HCT116 (cell line): Measurements from ENCODE around the gene MAPK4.

ENCODE experiments used
- POLR2A ChIP-seq: IDR thresholded peaks from 2 replicates; pipeline ENCODE4 v1.7.0; 2011; ENCODE audit warnings: borderline replicate concordance; ENCODE audit not compliant: insufficient read depth, insufficient read length; ENCODE audit errors: extremely low read depth
- YY1 ChIP-seq: IDR thresholded peaks from 2 replicates; pipeline ENCODE4 v1.6.1; 2011; ENCODE audit warnings: low read length, low read depth, moderate library complexity, mild to moderate bottlenecking; ENCODE audit not compliant: insufficient replicate concordance; ENCODE audit errors: extremely low read depth

GRCh38 chr18:50734886-50735285 is 175.0 kb downstream of the MAPK4 start:
- TF ChIP-seq YY1, result no peak
- no peak for TF ChIP-seq POLR2A
